ENCODE measurements around the gene FGF2. TPM values are rescaled to one million over a fixed set of nuclear protein-coding genes. Genes with fewer than 3 reads are reported as not detected.

FGF2 gene
- total and polyA plus RNA-seq, 2 donors (not counting 1 experiment from before 2014, with no cell fraction given) = 0.13 TPM; not detected in 1

DNA sequence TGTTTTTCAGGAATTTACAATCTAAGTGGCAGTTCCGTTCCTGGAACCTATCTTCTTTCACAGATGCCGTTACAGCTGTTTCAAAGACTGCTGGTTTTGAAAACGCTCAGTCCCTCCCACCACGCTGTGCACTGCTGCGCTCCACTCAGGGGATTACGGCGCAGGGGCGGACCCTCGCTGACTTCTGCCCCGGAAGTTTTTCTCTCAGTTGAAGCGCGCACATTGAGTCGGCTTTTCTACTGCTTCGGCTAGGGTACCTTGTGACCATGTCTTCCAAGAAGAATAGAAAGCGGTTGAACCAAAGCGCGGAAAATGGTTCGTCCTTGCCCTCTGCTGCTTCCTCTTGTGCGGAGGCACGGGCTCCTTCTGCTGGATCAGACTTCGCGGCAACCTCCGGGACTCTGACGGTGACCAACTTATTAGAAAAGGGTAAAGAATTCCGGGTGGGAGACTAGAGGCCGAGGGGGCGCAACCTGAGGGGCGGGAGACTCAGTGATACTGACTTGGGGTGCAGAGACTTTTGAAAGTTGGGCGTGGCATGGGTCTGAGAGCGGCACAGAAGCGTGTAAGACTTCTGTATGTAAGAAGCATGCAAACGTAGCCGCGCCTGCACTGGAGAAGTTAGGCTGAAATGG, 96.4 kb downstream of the FGF2 start:
- peak overlapping the region; percentile 96 for H3K4me3 Mint-ChIP-seq
- TF ChIP-seq, protein P1, sequence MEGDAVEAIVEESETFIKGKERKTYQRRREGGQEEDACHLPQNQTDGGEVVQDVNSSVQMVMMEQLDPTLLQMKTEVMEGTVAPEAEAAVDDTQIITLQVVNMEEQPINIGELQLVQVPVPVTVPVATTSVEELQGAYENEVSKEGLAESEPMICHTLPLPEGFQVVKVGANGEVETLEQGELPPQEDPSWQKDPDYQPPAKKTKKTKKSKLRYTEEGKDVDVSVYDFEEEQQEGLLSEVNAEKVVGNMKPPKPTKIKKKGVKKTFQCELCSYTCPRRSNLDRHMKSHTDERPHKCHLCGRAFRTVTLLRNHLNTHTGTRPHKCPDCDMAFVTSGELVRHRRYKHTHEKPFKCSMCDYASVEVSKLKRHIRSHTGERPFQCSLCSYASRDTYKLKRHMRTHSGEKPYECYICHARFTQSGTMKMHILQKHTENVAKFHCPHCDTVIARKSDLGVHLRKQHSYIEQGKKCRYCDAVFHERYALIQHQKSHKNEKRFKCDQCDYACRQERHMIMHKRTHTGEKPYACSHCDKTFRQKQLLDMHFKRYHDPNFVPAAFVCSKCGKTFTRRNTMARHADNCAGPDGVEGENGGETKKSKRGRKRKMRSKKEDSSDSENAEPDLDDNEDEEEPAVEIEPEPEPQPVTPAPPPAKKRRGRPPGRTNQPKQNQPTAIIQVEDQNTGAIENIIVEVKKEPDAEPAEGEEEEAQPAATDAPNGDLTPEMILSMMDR (IDR thresholded peaks at IDR 0.05) = no peak
- TF ChIP-seq EZH2 (IDR thresholded peaks at IDR 0.05; ENCODE audit: borderline replicate concordance, insufficient read depth, low read depth, low read length, poor library complexity, severe bottlenecking) = no peak
- H3K36me3 ChIP-seq (replicated peaks in 1 of 2; ENCODE audit: control extremely low read depth in 1 of 2, control insufficient read depth in 1 of 2, extremely low read depth in 1 of 2, insufficient read depth in 2 of 2, low read length in 1 of 2) = peaks cover 1 to 4% of the 10 kb centered on the region in 2 experiments
- under 1% methylated on average over 27 of the region's 34 CpGs for whole genome bisulfite sequencing (ENCODE audit: insufficient coverage)
- H3K79me2 ChIP-seq (ENCODE audit: control insufficient read depth, insufficient read depth, low read length) = peaks cover 18% of the 10 kb centered on the region
- peak overlapping the region; percentile 93 for H2AFZ ChIP-seq (ENCODE audit: insufficient read depth, low read depth, low read length, poor library complexity, severe bottlenecking)
- H3K4me1 ChIP-seq (ENCODE audit: control insufficient read depth in 2 of 2, insufficient read depth in 2 of 2, low read length in 2 of 2) = peaks cover 13 to 16% of the 10 kb centered on the region in 2 donors
- peak overlapping the region; percentile 68 to 92 (median 85) for H3K4me3 ChIP-seq (ENCODE audit: control extremely low read depth in 1 of 5, extremely low read depth in 1 of 5, insufficient read depth in 1 of 5, low read depth in 2 of 5, low read length in 4 of 5)
- H3K9ac ChIP-seq (ENCODE audit: low read length) = peak overlapping the region; percentile 83
- no peaks in the 10 kb centered on the region for H3K27me3 Mint-ChIP-seq
- ATAC-seq (ENCODE audit: low read depth) (peak; percentile 96), DNase-seq (peak; percentile 87)
- H3K27ac Mint-ChIP-seq = peak overlapping the region; percentile 91
- H3K9me3 Mint-ChIP-seq (ENCODE audit: insufficient read depth) = no peaks in the 10 kb centered on the region
- POLR2A ChIA-PET = interaction anchor here (1.0 kb wide), 1 partner anchor 190 kb away, joined by 4 read pairs; the partner anchor contains the start of gene BBS12
- H3K4me1 Mint-ChIP-seq = peaks cover 11% of the 10 kb centered on the region
- H3K27ac ChIP-seq (ENCODE audit: low read length in 2 of 2) = peak overlapping the region; percentile 54 to 76
- H3K27me3 ChIP-seq (replicated peaks in 1 of 4; ENCODE audit: control extremely low read depth in 1 of 4, control insufficient read depth in 3 of 4, insufficient read depth in 4 of 4, low read length in 3 of 4) = no peaks in the 10 kb centered on the region
- no peaks in the 10 kb centered on the region for H4K20me1 ChIP-seq (ENCODE audit: control insufficient read depth, insufficient read depth, low read length, poor library complexity, severe bottlenecking)
- H3K4me2 ChIP-seq (replicated peaks; ENCODE audit: low read depth, low read length, poor library complexity, severe bottlenecking) = peak overlapping the region; percentile 81
- intact Hi-C loops (cut with micrococcal nuclease) = loop anchor here (1.0 to 5.0 kb wide), 5 partner anchors 96 to 1101 kb away; partner anchors contain the start of genes BBS12, CCNA2, FGF2 and SPRY1
- no peaks in the 10 kb centered on the region for H3K9me3 ChIP-seq (ENCODE audit: control extremely low read depth in 1 of 3, control insufficient read depth in 2 of 3, insufficient read depth in 1 of 3, low read length in 2 of 3)
- CTCF ChIA-PET = interaction anchor here (0.6 to 1.7 kb wide), 3 partner anchors 8 to 556 kb away, joined by 3 to 8 read pairs (median 5); partner anchors contain the start of gene BBS12

DNA sequence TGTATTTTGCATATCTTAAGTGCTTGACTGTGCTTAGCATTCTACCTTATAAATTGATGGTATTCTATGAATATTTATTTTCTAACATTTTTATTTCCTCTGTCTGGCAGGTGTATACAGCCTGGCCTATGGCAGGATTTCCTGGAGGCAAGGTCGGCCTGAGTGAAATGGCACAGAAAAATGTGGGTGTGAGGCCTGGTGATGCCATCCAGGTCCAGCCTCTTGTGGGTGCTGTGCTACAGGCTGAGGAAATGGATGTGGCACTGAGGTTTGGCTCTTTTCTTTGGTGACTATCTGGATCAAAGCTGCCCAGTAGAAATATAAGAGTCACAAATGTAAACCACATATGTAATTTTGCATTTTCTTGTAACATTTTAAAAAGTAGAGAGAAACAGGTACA, 102.3 kb downstream of the FGF2 start:
- Histone ChIP-seq H3K27me3 (replicated peaks in 1 of 4; ENCODE audit: control extremely low read depth in 1 of 4, control insufficient read depth in 3 of 4, insufficient read depth in 4 of 4, low read length in 3 of 4) (no peaks in the 10 kb centered on the region), H3K27ac (ENCODE audit: low read length in 2 of 2) (no peak overlapping the region), H3K36me3 (replicated peaks in 1 of 2; ENCODE audit: control extremely low read depth in 1 of 2, control insufficient read depth in 1 of 2, extremely low read depth in 1 of 2, insufficient read depth in 2 of 2, low read length in 1 of 2) (peaks cover 5 to 27% of the 10 kb centered on the region in 2 experiments), H3K4me3 (ENCODE audit: control extremely low read depth in 1 of 5, extremely low read depth in 1 of 5, insufficient read depth in 1 of 5, low read depth in 2 of 5, low read length in 4 of 5) (no peak overlapping the region), H3K4me1 (ENCODE audit: control insufficient read depth in 2 of 2, insufficient read depth in 2 of 2, low read length in 2 of 2) (peaks cover 5 to 6% of the 10 kb centered on the region in 2 donors), H3K9ac (ENCODE audit: low read length) (no peak overlapping the region), H3K9me3 (ENCODE audit: control extremely low read depth in 1 of 3, control insufficient read depth in 2 of 3, insufficient read depth in 1 of 3, low read length in 2 of 3) (no peaks in the 10 kb centered on the region), H3K4me2 (replicated peaks; ENCODE audit: low read depth, low read length, poor library complexity, severe bottlenecking) (no peak overlapping the region), H2AFZ (ENCODE audit: insufficient read depth, low read depth, low read length, poor library complexity, severe bottlenecking) (no peak overlapping the region), H4K20me1 (ENCODE audit: control insufficient read depth, insufficient read depth, low read length, poor library complexity, severe bottlenecking) (no peaks in the 10 kb centered on the region), H3K79me2 (ENCODE audit: control insufficient read depth, insufficient read depth, low read length) (peaks cover 18% of the 10 kb centered on the region)
- Mint-ChIP-seq H3K27ac (no peak overlapping the region), H3K4me3 (no peak overlapping the region), H3K27me3 (no peaks in the 10 kb centered on the region), H3K9me3 (ENCODE audit: insufficient read depth) (no peaks in the 10 kb centered on the region), H3K4me1 (no peaks in the 10 kb centered on the region)
- TF ChIP-seq EZH2 (IDR thresholded peaks at IDR 0.05; ENCODE audit: borderline replicate concordance, insufficient read depth, low read depth, low read length, poor library complexity, severe bottlenecking) = no peak
- TF ChIP-seq, protein P1 (IDR thresholded peaks at IDR 0.05) = no peak
- intact Hi-C loops (cut with micrococcal nuclease) = no loop called here
- ChIA-PET CTCF (interaction anchor here (1.3 to 7.2 kb wide), 6 partner anchors 9 to 212 kb away, joined by 4 to 71 read pairs (median 11); no protein-coding TSS in a partner anchor), POLR2A (no interaction called here)
- no peak for DNase-seq
- no peak for ATAC-seq (ENCODE audit: low read depth)
- WGBS (ENCODE audit: insufficient coverage) = 92% methylated on average over 1 of the region's 1 CpG
